Esophagus squamous epithelium (tissue), 4 donors: Measurements from ENCODE around the gene KRT77.

ENCODE experiments used
- POLR2A ChIP-seq, 4 donors: fragments of 450-650 bp; IDR thresholded peaks; one replicate each; pipeline ENCODE4 v1.6.1; 2017; ENCODE audit warnings: antibody characterized with exemption in 4 of 4, mild to moderate bottlenecking in 4 of 4, moderate library complexity in 3 of 4
- TF ChIP-seq, protein P1 (sequence below), 6 experiments: fragments of 450-650 bp in 4 of 6; fragments of 200-600 bp in 2 of 6; sonication (generic) in 2 of 6; IDR thresholded peaks; one replicate each; pipeline ENCODE4 v1.5.1; 2016 to 2019; ENCODE audit warnings: antibody characterized with exemption in 6 of 6, mild to moderate bottlenecking in 4 of 6, moderate library complexity in 4 of 6

DNA sequence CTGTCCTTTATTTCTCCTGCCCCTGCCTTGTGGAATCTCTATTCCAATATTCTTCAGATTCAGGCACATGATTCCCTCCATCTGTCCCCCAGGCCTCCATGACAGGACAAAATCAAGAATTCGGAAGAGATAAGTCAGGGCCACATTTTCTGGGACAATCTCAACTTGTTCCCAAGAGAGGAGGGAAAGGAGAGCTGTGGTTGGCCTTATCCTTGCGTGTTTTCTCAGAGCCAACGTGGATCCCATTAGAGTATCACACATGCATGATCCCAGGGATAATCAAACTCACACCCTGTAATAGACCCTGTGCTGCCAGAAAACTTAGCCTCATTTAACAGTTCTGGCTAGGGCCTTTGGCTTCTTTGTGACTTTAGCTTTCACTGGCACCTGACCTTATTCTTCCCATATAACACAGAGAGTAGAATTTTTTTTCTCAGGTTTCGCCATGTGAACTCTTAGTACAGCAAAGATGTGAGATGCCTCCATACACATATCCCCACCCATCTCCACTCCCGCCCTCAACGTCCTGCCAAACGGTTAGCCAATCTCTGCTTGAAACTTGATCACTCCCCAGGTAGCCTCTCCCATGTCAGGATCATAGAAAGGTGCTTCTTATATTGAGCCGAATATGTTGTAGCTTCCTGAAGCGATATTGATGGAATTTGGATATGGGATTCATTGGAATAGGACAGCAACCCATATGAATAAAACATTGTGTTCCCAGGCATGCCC lies 16.4 kb downstream of the KRT77 start:
- TF ChIP-seq POLR2A (IDR thresholded peaks at IDR 0.05), result no peak
- TF ChIP-seq, protein P1, sequence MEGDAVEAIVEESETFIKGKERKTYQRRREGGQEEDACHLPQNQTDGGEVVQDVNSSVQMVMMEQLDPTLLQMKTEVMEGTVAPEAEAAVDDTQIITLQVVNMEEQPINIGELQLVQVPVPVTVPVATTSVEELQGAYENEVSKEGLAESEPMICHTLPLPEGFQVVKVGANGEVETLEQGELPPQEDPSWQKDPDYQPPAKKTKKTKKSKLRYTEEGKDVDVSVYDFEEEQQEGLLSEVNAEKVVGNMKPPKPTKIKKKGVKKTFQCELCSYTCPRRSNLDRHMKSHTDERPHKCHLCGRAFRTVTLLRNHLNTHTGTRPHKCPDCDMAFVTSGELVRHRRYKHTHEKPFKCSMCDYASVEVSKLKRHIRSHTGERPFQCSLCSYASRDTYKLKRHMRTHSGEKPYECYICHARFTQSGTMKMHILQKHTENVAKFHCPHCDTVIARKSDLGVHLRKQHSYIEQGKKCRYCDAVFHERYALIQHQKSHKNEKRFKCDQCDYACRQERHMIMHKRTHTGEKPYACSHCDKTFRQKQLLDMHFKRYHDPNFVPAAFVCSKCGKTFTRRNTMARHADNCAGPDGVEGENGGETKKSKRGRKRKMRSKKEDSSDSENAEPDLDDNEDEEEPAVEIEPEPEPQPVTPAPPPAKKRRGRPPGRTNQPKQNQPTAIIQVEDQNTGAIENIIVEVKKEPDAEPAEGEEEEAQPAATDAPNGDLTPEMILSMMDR (IDR thresholded peaks at IDR 0.05), result no peak
